Ectodermal cell (in vitro differentiated cells): ENCODE results near the gene NAV2.
"Not testable (repeated sequence)": the region's sequence is repeated elsewhere in the genome, so short reads cannot be mapped to it uniquely, and the experiment has no call there.

Source experiments
- H3K27ac ChIP-seq: 2 replicates; pipeline ENCODE4 v1.7.0; 2013; ENCODE audit warnings: mild to moderate bottlenecking, low read depth, low read length; ENCODE audit not compliant: insufficient read depth, poor library complexity, severe bottlenecking
- H3K27me3 ChIP-seq: 2 replicates; pipeline ENCODE4 v1.7.0; 2013; ENCODE audit warnings: mild to moderate bottlenecking, low read length; ENCODE audit not compliant: insufficient read depth, control insufficient read depth, poor library complexity, severe bottlenecking
- H3K36me3 ChIP-seq: one replicate; pipeline ENCODE4 v1.7.0; 2013; ENCODE audit warnings: low read length; ENCODE audit not compliant: control insufficient read depth, insufficient read depth
- H3K4me1 ChIP-seq: one replicate; pipeline ENCODE4 v1.7.0; 2013; ENCODE audit warnings: low read length; ENCODE audit not compliant: control insufficient read depth, insufficient read depth
- H3K4me3 ChIP-seq: 2 replicates; pipeline ENCODE4 v1.7.0; 2013; ENCODE audit warnings: low read depth, low read length, control low read depth; ENCODE audit not compliant: insufficient read depth
- H3K9me3 ChIP-seq: 2 replicates; pipeline ENCODE4 v1.7.0; 2013; ENCODE audit warnings: mild to moderate bottlenecking, low read length, moderate library complexity; ENCODE audit not compliant: control insufficient read depth
- WGBS, 2 experiments: methylation state at CpG; one replicate each; pipeline ENCODE4 v1.1.7; 2013; ENCODE audit warnings: missing lambda C conversion rate in 2 of 2; 5-methylcytosine and 5-hydroxymethylcytosine counted together

NAV2 gene

GRCh38 chr11:20006618-20007017 lies 294.0 kb downstream of the NAV2 start:
- not testable (repeated sequence) for H3K36me3 ChIP-seq, H3K27ac ChIP-seq, H3K9me3 ChIP-seq, H3K4me3 ChIP-seq, H3K4me1 ChIP-seq, H3K27me3 ChIP-seq
- WGBS, 2 experiments = no CpG with 5 or more reads among the region's 2 CpGs

GRCh38 chr11:20007386-20007785 lies 294.7 kb downstream of the NAV2 start:
- Histone ChIP-seq H3K4me1 (peaks cover 3% of the 10 kb centered on the region), H3K27me3 (no peaks in the 10 kb centered on the region), H3K36me3 (no peaks in the 10 kb centered on the region), H3K9me3 (no peaks in the 10 kb centered on the region), H3K4me3 (no peak overlapping the region), H3K27ac (no peak overlapping the region)
- 92% methylated on average over 1 of the region's 1 CpG for WGBS, 2 experiments

- Histone ChIP-seq H3K9me3 (no peaks in the 10 kb centered on the region), H3K27me3 (no peaks in the 10 kb centered on the region), H3K27ac (no peak overlapping the region), H3K36me3 (no peaks in the 10 kb centered on the region), H3K4me1 (peaks cover 3% of the 10 kb centered on the region), H3K4me3 (no peak overlapping the region)
- WGBS, 2 experiments = 86 to 89% methylated on average over 6 of the region's 6 CpGs
Measured at GRCh38 chr11:20008190-20008870, 295.7 kb downstream of the NAV2 start.

- H3K27ac ChIP-seq = no peak overlapping the region
- H3K27me3 ChIP-seq = no peaks in the 10 kb centered on the region
- H3K36me3 ChIP-seq = no peaks in the 10 kb centered on the region
- no peak overlapping the region for H3K4me3 ChIP-seq
- peaks cover 3% of the 10 kb centered on the region for H3K4me1 ChIP-seq
- WGBS, 2 experiments = 84 to 91% methylated on average over 9 to 10 of the region's 10 CpGs
- no peaks in the 10 kb centered on the region for H3K9me3 ChIP-seq
Measured at GRCh38 chr11:20008871-20009644, 296.4 kb downstream of the NAV2 start.

GRCh38 chr11:20010156-20010850 lies 297.7 kb downstream of the NAV2 start:
- no peak overlapping the region for H3K4me3 ChIP-seq
- H3K36me3 ChIP-seq = no peaks in the 10 kb centered on the region
- H3K4me1 ChIP-seq = peaks cover 3% of the 10 kb centered on the region
- no peak overlapping the region for H3K27ac ChIP-seq
- 86 to 88% methylated on average over 8 of the region's 8 CpGs for WGBS, 2 experiments
- no peaks in the 10 kb centered on the region for H3K27me3 ChIP-seq
- H3K9me3 ChIP-seq = no peaks in the 10 kb centered on the region

GRCh38 chr11:20010851-20011225 lies 298.2 kb downstream of the NAV2 start:
- WGBS, 2 experiments = 76 to 79% methylated on average over 3 of the region's 3 CpGs

GRCh38 chr11:20011307-20011951 lies 298.8 kb downstream of the NAV2 start:
- Histone ChIP-seq H3K36me3 (no peaks in the 10 kb centered on the region), H3K4me3 (no peak overlapping the region), H3K27me3 (no peaks in the 10 kb centered on the region), H3K4me1 (peaks cover 3% of the 10 kb centered on the region), H3K9me3 (no peaks in the 10 kb centered on the region), H3K27ac (no peak overlapping the region)
- WGBS, 2 experiments = 96 to 97% methylated on average over 4 to 5 of the region's 5 CpGs

More at GRCh38 chr11:20010851-20011225, 298.2 kb downstream of the NAV2 start:
- no peaks in the 10 kb centered on the region for H3K36me3 ChIP-seq
- no peak overlapping the region for H3K27ac ChIP-seq
- H3K27me3 ChIP-seq = no peaks in the 10 kb centered on the region
- H3K9me3 ChIP-seq = no peaks in the 10 kb centered on the region
- no peak overlapping the region for H3K4me3 ChIP-seq
- H3K4me1 ChIP-seq = peaks cover 3% of the 10 kb centered on the region

GRCh38 chr11:20013346-20014066 lies 300.9 kb downstream of the NAV2 start:
- H3K27ac ChIP-seq = no peak overlapping the region
- H3K9me3 ChIP-seq = no peaks in the 10 kb centered on the region
- 89 to 95% methylated on average over 7 of the region's 7 CpGs for WGBS, 2 experiments
- H3K36me3 ChIP-seq = no peaks in the 10 kb centered on the region
- H3K27me3 ChIP-seq = no peaks in the 10 kb centered on the region
- peaks cover 7% of the 10 kb centered on the region for H3K4me1 ChIP-seq
- H3K4me3 ChIP-seq = no peak overlapping the region

GRCh38 chr11:20014067-20014402 lies 301.4 kb downstream of the NAV2 start:
- WGBS, 2 experiments = 46 to 47% methylated on average over 2 of the region's 2 CpGs
- H3K27ac ChIP-seq = no peak overlapping the region
- H3K36me3 ChIP-seq = no peaks in the 10 kb centered on the region
- peaks cover 7% of the 10 kb centered on the region for H3K4me1 ChIP-seq
- no peak overlapping the region for H3K4me3 ChIP-seq
- H3K27me3 ChIP-seq = no peaks in the 10 kb centered on the region
- no peaks in the 10 kb centered on the region for H3K9me3 ChIP-seq
